HEK293T (cell line): ENCODE results near the gene YOD1.
A peak's percentile ranks its signal among the peaks of the same experiment; 100 is the strongest.

ENCODE experiments used
- ARNT ChIP-seq: fragments of 450-650 bp; IDR thresholded peaks from 2 replicates; pipeline ENCODE4 v1.6.1; 2017; ENCODE audit warnings: mild to moderate bottlenecking
- BHLHE40 ChIP-seq: fragments of 450-650 bp; IDR thresholded peaks from 2 replicates; pipeline ENCODE4 v1.6.1; 2016; ENCODE audit warnings: mild to moderate bottlenecking, moderate library complexity, borderline replicate concordance
- ELF4 ChIP-seq: fragments of 450-650 bp; IDR thresholded peaks from 2 replicates; pipeline ENCODE4 v1.6.1; 2017; ENCODE audit warnings: antibody characterized with exemption
- FOXA1 ChIP-seq: fragments of 450-650 bp; IDR thresholded peaks from 2 replicates; pipeline ENCODE4 v1.6.1; 2016; ENCODE audit warnings: mild to moderate bottlenecking
- FOXK2 ChIP-seq: fragments of 450-650 bp; IDR thresholded peaks from 2 replicates; pipeline ENCODE4 v1.6.1; 2016; ENCODE audit warnings: mild to moderate bottlenecking
- FOXM1 ChIP-seq: fragments of 450-650 bp; IDR thresholded peaks from 2 replicates; pipeline ENCODE4 v1.6.1; 2017; ENCODE audit warnings: mild to moderate bottlenecking, borderline replicate concordance
- HDGF ChIP-seq: fragments of 450-650 bp; IDR thresholded peaks from 2 replicates; pipeline ENCODE4 v1.6.1; 2017; ENCODE audit warnings: antibody characterized with exemption, borderline replicate concordance
- L3MBTL2 ChIP-seq: fragments of 450-650 bp; conservative IDR thresholded peaks from 2 replicates; pipeline ENCODE4 v1.6.1; 2016; ENCODE audit warnings: mild to moderate bottlenecking
- LEF1 ChIP-seq: fragments of 450-650 bp; IDR thresholded peaks from 2 replicates; pipeline ENCODE4 v1.6.1; 2017; ENCODE audit warnings: mild to moderate bottlenecking, borderline replicate concordance
- SP1 ChIP-seq: fragments of 450-650 bp; IDR thresholded peaks from 2 replicates; pipeline ENCODE4 v1.6.1; 2017
- SUZ12 ChIP-seq: fragments of 450-650 bp; IDR thresholded peaks from 2 replicates; pipeline ENCODE4 v1.6.1; 2016; ENCODE audit warnings: mild to moderate bottlenecking
- TARDBP ChIP-seq: fragments of 450-650 bp; IDR thresholded peaks from 2 replicates; pipeline ENCODE4 v1.6.1; 2016
- ZNF384 ChIP-seq: fragments of 450-650 bp; IDR thresholded peaks from 2 replicates; pipeline ENCODE4 v1.6.1; 2016

- TF ChIP-seq ARNT = no peak
- no peak for TF ChIP-seq SUZ12
- no peak for TF ChIP-seq FOXK2
- TF ChIP-seq BHLHE40 = no peak
- TF ChIP-seq TARDBP = no peak
- TF ChIP-seq SP1 = no peak
- TF ChIP-seq ELF4 = no peak
- TF ChIP-seq LEF1 = no peak
- no peak for TF ChIP-seq FOXA1
- TF ChIP-seq L3MBTL2 = 0 out of 2 replicates have a peak, but pooled peaks have one; percentile 73
- TF ChIP-seq FOXM1 = no peak
- no peak for TF ChIP-seq HDGF
- no peak for TF ChIP-seq ZNF384
These were observed at the start of gene YOD1 for GRCh38 chr1:207051191-207051943.
